KMS-11 (cell line): Measurements from ENCODE around the gene TRIM69.
"Not testable (repeated sequence)": the region's sequence is repeated elsewhere in the genome, so short reads cannot be mapped to it uniquely, and the experiment has no call there.

Source experiments
- H2AFZ ChIP-seq: fragments of 200-600 bp; sonication (generic); 2 replicates; pipeline ENCODE4 v1.6.1; 2016; ENCODE audit warnings: antibody characterized with exemption, mixed run types, low read depth
- H3K27ac ChIP-seq: fragments of 200-600 bp; sonication (generic); 2 replicates; pipeline ENCODE4 v1.6.1; 2016; ENCODE audit warnings: mild to moderate bottlenecking, mixed run types
- H3K27me3 ChIP-seq: fragments of 200-600 bp; sonication (generic); 2 replicates; pipeline ENCODE4 v1.6.1; 2017; ENCODE audit warnings: mild to moderate bottlenecking, low read depth, mixed run types, moderate library complexity; ENCODE audit not compliant: insufficient read depth
- H3K36me3 ChIP-seq: fragments of 200-600 bp; sonication (generic); 2 replicates; pipeline ENCODE4 v1.6.1; 2017; ENCODE audit warnings: mild to moderate bottlenecking, mixed run types; ENCODE audit not compliant: insufficient read depth
- H3K4me1 ChIP-seq: fragments of 200-600 bp; sonication (generic); 2 replicates; pipeline ENCODE4 v1.6.1; 2016; ENCODE audit warnings: mild to moderate bottlenecking, low read depth, mixed run types; ENCODE audit not compliant: poor library complexity, severe bottlenecking
- H3K4me2 ChIP-seq: fragments of 200-600 bp; sonication (generic); 2 replicates; pipeline ENCODE4 v1.7.0; 2016; ENCODE audit warnings: mild to moderate bottlenecking, mixed run types
- H3K4me3 ChIP-seq: fragments of 200-600 bp; sonication (generic); IDR thresholded peaks from 2 replicates; pipeline ENCODE4 v1.6.1; 2017; ENCODE audit warnings: low read depth, low read length, mixed read lengths; ENCODE audit not compliant: insufficient read depth
- H3K79me2 ChIP-seq: fragments of 200-600 bp; sonication (generic); 2 replicates; pipeline ENCODE4 v1.6.1; 2016; ENCODE audit warnings: low read depth, mixed run types; ENCODE audit not compliant: insufficient read depth
- H3K9ac ChIP-seq: fragments of 200-600 bp; sonication (generic); 2 replicates; pipeline ENCODE4 v1.6.1; 2016; ENCODE audit warnings: mild to moderate bottlenecking, mixed run types
- H4K20me1 ChIP-seq: fragments of 200-600 bp; sonication (generic); 2 replicates; pipeline ENCODE4 v1.6.1; 2016; ENCODE audit warnings: mild to moderate bottlenecking, mixed run types; ENCODE audit not compliant: insufficient read depth
- CTCF ChIP-seq: fragments of 200-600 bp; sonication (generic); conservative IDR thresholded peaks from 2 replicates; pipeline ENCODE4 v1.6.1; 2017; ENCODE audit warnings: low read depth, mild to moderate bottlenecking, antibody characterized with exemption, low read length, moderate library complexity, mixed read lengths

Gene TRIM69

DNA sequence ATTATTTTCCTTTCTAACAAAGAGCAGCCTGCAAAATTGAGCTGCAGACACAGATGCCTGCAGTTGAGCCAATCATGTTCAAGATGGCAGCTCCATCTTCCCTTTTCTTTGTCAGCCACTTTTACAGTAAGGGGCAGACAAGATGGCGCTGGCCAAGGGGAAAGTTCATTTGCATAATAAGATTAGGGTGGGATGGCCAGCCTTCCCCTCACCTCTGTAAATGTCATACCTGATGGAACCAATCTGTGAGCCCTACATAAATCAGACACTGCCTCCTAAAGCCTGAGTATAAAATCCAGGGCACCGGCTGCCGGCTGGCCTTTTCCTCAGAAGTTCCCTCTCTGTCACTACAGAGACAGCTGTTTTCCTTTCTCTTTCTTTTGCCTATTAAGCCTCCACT, 41.0 kb upstream of the TRIM69 start:
- Histone ChIP-seq H3K36me3 (no peaks in the 10 kb centered on the region), H3K4me2 (no peak overlapping the region), H3K27ac (no peak overlapping the region), H3K79me2 (no peaks in the 10 kb centered on the region), H2AFZ (no peak overlapping the region), H4K20me1 (no peaks in the 10 kb centered on the region), H3K4me3 (no peak overlapping the region), H3K27me3 (no peaks in the 10 kb centered on the region), H3K4me1 (no peaks in the 10 kb centered on the region), H3K9ac (no peak overlapping the region)
- TF ChIP-seq CTCF: no peak

DNA sequence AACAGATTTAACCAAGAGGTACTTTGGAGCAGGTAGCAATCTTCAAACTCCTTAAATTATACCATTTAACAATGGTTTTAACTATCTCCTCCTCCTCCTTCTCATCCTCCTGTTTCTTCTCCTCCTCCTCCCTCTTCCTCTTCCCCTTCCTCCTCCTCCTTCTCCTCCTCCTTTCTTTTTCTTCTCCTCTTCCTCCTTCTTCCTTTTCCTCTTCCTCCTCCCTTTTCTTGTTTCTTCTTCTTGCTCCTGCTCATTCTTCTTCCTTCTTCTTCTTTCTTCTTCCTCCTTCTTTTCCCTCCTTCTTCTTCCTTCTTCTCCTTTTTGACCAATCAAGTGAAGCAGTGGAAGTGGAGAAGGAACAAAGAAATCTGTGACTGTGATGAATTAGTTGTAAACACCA, 39.3 kb upstream of the TRIM69 start:
- Histone ChIP-seq H3K4me2 (no peak overlapping the region), H2AFZ (no peak overlapping the region), H3K79me2 (no peaks in the 10 kb centered on the region), H3K36me3 (no peaks in the 10 kb centered on the region), H3K27ac (no peak overlapping the region), H3K4me3 (no peak overlapping the region), H4K20me1 (no peaks in the 10 kb centered on the region), H3K9ac (no peak overlapping the region), H3K4me1 (no peaks in the 10 kb centered on the region), H3K27me3 (no peaks in the 10 kb centered on the region)
- TF ChIP-seq CTCF: no peak

GRCh38 chr15:44698641-44699040, 37.7 kb upstream of the TRIM69 start:
- no peaks in the 10 kb centered on the region for H3K4me1 ChIP-seq
- H3K27me3 ChIP-seq: no peaks in the 10 kb centered on the region
- no peaks in the 10 kb centered on the region for H3K36me3 ChIP-seq
- H3K4me3 ChIP-seq: no peak overlapping the region
- no peak for TF ChIP-seq CTCF
- no peak overlapping the region for H2AFZ ChIP-seq
- H3K4me2 ChIP-seq: no peak overlapping the region
- H3K79me2 ChIP-seq: no peaks in the 10 kb centered on the region
- no peaks in the 10 kb centered on the region for H4K20me1 ChIP-seq
- no peak overlapping the region for H3K27ac ChIP-seq
- H3K9ac ChIP-seq: no peak overlapping the region

DNA sequence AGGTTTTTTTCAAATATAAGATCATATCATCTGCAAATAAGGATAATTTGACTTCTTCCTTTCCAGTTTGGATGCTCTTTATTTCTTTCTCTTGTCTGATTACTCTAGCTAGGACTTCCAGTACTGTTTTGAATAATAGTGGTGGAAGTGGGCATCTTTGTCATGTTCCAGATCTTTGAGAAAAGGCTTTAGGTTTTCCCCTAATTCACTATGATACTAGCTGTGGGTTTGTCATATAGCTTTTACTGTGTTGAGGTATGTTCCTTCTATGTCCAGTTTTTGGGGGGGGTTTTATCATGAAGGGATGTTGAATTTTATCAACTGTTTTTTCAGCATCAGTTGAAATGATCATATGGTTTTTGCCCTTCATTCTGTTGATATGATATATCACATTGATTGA, 35.7 kb upstream of the TRIM69 start:
- H3K4me2 ChIP-seq, H4K20me1 ChIP-seq, H3K4me3 ChIP-seq, H3K4me1 ChIP-seq, H3K27me3 ChIP-seq, H3K79me2 ChIP-seq, H2AFZ ChIP-seq, H3K27ac ChIP-seq, H3K36me3 ChIP-seq, H3K9ac ChIP-seq: not testable (repeated sequence)

DNA sequence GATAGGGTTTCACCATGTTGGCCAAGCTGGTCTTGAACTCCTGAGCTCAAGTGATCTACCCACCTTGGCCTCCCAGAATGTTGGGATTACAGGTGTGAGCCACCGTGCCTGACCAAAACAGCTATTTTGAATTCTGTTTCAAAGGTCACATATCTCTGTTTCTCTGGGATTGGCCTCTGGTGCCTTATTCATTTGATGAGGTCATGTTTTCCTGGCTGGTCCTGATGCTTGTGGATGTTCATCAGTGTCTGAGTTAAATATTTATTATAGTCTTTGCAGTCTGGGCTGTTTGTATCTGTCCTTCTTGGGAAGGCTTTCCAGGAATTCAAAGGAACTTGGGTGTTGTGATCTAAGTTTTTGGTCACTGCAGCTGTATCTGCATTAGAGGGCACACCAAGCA, 30.3 kb upstream of the TRIM69 start:
- Histone ChIP-seq H3K4me1 (peaks cover 10% of the 10 kb centered on the region), H3K4me2 (no peak overlapping the region), H3K79me2 (no peaks in the 10 kb centered on the region), H4K20me1 (no peaks in the 10 kb centered on the region), H3K36me3 (no peaks in the 10 kb centered on the region), H3K27me3 (no peaks in the 10 kb centered on the region), H3K9ac (no peak overlapping the region), H2AFZ (no peak overlapping the region), H3K4me3 (no peak overlapping the region), H3K27ac (no peak overlapping the region)
- no peak for TF ChIP-seq CTCF
